Measurements from ENCODE around the gene KNDC1. TPM values are rescaled to one million over a fixed set of nuclear protein-coding genes. Genes with fewer than 3 reads are reported as not detected.

Gene KNDC1
- total RNA-seq, 1 donor from 2014 or later, result not detected

GRCh38 chr10:133258818-133259601, 99.0 kb downstream of the KNDC1 start:
- Mint-ChIP-seq H3K27ac (ENCODE audit: unreplicated experiment) (peak overlapping the region; percentile 85), H3K4me3 (ENCODE audit: unreplicated experiment) (peak overlapping the region; percentile 40), H3K9me3 (ENCODE audit: unreplicated experiment) (no peaks in the 10 kb centered on the region), H3K4me1 (ENCODE audit: unreplicated experiment) (peaks cover 30% of the 10 kb centered on the region), H3K36me3 (ENCODE audit: unreplicated experiment) (no peaks in the 10 kb centered on the region), H3K27me3 (ENCODE audit: unreplicated experiment) (no peaks in the 10 kb centered on the region)
- DNase-seq (ENCODE audit: extremely low spot score, unreplicated experiment), result peak; percentile 90
- no peak for TF ChIP-seq CTCF (IDR thresholded peaks at IDR 0.05)

- peak overlapping the region; percentile 85 for H3K27ac Mint-ChIP-seq (ENCODE audit: unreplicated experiment)
Measured at GRCh38 chr10:133259602-133259989, 99.6 kb downstream of the KNDC1 start.

DNA sequence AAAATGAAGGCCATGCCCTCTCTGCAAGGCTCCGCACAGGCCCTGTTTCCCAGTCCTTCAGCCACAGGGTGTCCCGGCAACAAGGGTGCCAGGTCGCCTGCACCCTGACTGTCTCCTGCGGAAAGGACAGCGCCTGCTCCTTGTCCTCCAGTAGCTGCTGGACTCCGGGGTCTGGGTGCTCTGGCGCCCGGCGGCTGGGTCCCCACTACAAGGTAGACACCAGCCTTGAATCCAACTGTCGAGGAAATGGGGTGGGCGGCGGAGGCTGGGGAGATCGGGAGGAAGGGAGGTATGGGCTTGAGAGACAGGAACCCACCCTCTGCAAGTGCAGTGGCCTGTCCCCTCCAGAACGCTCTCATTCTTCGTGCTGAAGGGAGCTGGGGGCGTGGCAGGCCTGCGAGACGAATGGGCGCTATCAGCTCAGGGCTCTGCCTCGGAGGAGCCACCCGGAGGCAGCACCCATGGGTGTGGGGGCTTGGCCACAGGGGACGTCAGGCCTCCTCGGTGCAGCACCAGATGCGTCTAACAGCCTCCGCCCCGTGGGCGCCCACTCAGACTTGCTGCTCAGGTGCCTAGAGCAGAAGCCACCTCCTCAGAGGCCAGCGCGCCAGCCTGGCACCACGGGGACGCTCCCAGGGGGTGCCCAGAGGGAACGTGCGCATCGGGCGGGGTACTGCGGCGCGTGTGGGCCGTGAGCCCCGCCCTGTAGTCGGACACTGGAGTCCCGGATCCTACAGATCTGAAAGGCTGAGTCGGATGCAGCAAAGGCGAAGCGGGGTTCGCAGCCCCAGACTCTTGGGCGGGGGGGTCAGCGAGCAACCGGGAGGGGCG, 101.1 kb downstream of the KNDC1 start:
- Mint-ChIP-seq H3K4me3 (ENCODE audit: unreplicated experiment) (peak overlapping the region; percentile 60), H3K9me3 (ENCODE audit: unreplicated experiment) (no peaks in the 10 kb centered on the region), H3K27me3 (ENCODE audit: unreplicated experiment) (no peaks in the 10 kb centered on the region), H3K36me3 (ENCODE audit: unreplicated experiment) (no peaks in the 10 kb centered on the region), H3K27ac (ENCODE audit: unreplicated experiment) (peak overlapping the region; percentile 50), H3K4me1 (ENCODE audit: unreplicated experiment) (peaks cover 33% of the 10 kb centered on the region)
- no peak for DNase-seq (ENCODE audit: extremely low spot score, unreplicated experiment)
- no peak for TF ChIP-seq CTCF (IDR thresholded peaks at IDR 0.05)

More at GRCh38 chr10:133259602-133259989, 99.6 kb downstream of the KNDC1 start:
- H3K4me1 Mint-ChIP-seq (ENCODE audit: unreplicated experiment), result peaks cover 33% of the 10 kb centered on the region
- H3K36me3 Mint-ChIP-seq (ENCODE audit: unreplicated experiment), result no peaks in the 10 kb centered on the region
- H3K27me3 Mint-ChIP-seq (ENCODE audit: unreplicated experiment), result no peaks in the 10 kb centered on the region
- no peaks in the 10 kb centered on the region for H3K9me3 Mint-ChIP-seq (ENCODE audit: unreplicated experiment)
- no peak for DNase-seq (ENCODE audit: extremely low spot score, unreplicated experiment)
- TF ChIP-seq CTCF (IDR thresholded peaks at IDR 0.05), result no peak
- H3K4me3 Mint-ChIP-seq (ENCODE audit: unreplicated experiment), result peak overlapping the region; percentile 40

- Mint-ChIP-seq H3K36me3 (ENCODE audit: unreplicated experiment) (no peaks in the 10 kb centered on the region), H3K4me1 (ENCODE audit: unreplicated experiment) (peaks cover 32% of the 10 kb centered on the region), H3K9me3 (ENCODE audit: unreplicated experiment) (no peaks in the 10 kb centered on the region), H3K27ac (ENCODE audit: unreplicated experiment) (no peak overlapping the region), H3K4me3 (ENCODE audit: unreplicated experiment) (peak overlapping the region; percentile 71), H3K27me3 (ENCODE audit: unreplicated experiment) (no peaks in the 10 kb centered on the region)
- no peak for DNase-seq (ENCODE audit: extremely low spot score, unreplicated experiment)
- TF ChIP-seq CTCF (IDR thresholded peaks at IDR 0.05), result no peak
Measured at GRCh38 chr10:133261726-133262325, 101.8 kb downstream of the KNDC1 start.

All from osteocyte (in vitro differentiated cells).